GM06990 (cell line): ENCODE data around the gene PRPS1.
A peak's percentile ranks its signal among the peaks of the same experiment; 100 is the strongest.

Source experiments
- DNase-seq: peaks from one replicate; pipeline ENCODE4 v3.0.0-alpha.2; 2011; ENCODE audit not compliant: insufficient read length; ENCODE audit errors: extremely low read depth
- H3K27me3 ChIP-seq: replicated peaks from 2 replicates; pipeline ENCODE4 v1.6.0; 2011; ENCODE audit warnings: low read length; ENCODE audit not compliant: control insufficient read depth, insufficient read depth
- H3K36me3 ChIP-seq: 2 replicates; pipeline ENCODE4 v1.5.1; 2011; ENCODE audit warnings: low read length; ENCODE audit not compliant: control insufficient read depth, insufficient read depth
- H3K4me3 ChIP-seq: replicated peaks from 2 replicates; pipeline ENCODE4 v1.5.1; 2011; ENCODE audit warnings: low read depth, mild to moderate bottlenecking, control low read depth, low read length
- TF ChIP-seq, protein P1 (sequence below): IDR thresholded peaks from 2 replicates; pipeline ENCODE4 v1.5.1; 2011; ENCODE audit warnings: low read length, control low read depth, mild to moderate bottlenecking, inconsistent platforms; ENCODE audit not compliant: insufficient read depth, poor library complexity, severe bottlenecking

The PRPS1 gene

DNA sequence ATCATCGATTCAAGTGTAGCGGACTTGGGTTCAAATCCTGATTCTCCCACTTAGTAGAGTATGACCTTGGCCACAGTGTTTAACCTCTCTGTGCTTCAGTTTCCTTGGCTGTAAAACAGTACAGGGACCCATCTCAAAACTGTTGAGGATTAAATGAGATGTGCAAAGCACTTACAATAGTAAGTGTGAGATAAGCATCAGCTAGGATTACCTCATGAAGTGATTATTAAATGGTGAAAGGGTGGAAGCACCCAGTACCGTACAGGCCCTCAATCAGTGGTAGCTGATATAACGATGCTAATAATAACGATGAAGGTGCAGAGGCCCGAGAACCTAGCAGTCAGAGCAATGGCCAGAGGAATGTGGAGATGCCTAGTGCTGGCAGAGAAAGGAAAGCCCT lies 45.1 kb downstream of the PRPS1 start:
- DNase-seq = no peak
- no peaks in the 10 kb centered on the region for H3K27me3 ChIP-seq
- no peak overlapping the region for H3K4me3 ChIP-seq
- no peaks in the 10 kb centered on the region for H3K36me3 ChIP-seq
- TF ChIP-seq, protein P1, sequence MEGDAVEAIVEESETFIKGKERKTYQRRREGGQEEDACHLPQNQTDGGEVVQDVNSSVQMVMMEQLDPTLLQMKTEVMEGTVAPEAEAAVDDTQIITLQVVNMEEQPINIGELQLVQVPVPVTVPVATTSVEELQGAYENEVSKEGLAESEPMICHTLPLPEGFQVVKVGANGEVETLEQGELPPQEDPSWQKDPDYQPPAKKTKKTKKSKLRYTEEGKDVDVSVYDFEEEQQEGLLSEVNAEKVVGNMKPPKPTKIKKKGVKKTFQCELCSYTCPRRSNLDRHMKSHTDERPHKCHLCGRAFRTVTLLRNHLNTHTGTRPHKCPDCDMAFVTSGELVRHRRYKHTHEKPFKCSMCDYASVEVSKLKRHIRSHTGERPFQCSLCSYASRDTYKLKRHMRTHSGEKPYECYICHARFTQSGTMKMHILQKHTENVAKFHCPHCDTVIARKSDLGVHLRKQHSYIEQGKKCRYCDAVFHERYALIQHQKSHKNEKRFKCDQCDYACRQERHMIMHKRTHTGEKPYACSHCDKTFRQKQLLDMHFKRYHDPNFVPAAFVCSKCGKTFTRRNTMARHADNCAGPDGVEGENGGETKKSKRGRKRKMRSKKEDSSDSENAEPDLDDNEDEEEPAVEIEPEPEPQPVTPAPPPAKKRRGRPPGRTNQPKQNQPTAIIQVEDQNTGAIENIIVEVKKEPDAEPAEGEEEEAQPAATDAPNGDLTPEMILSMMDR = no peak

DNA sequence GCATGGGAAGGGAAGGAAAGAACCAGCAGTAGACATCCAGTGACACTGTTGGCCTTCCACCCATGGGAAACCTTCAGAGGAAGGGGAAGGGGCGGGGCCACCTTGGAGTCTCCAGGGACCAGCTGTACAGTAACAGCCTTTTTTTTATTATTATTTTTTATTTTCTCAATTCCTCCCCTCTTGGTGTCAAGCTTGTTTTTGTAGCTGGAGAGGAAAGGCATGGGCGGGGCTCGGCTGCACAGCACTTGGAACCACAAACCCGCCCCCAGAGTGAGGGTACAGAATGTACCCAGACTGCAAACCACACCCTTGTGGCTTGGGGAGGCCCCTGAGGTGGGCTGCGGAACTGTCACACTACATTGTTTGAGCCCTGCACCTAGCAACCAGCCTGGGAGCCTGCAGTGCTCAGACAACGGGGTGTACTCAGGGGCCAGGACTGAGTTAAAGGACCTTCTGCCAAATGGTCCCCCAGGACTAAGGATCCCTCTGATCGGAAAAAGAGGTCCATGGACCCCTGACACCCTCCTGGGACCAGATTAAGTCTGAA lies 45.7 kb downstream of the PRPS1 start:
- Histone ChIP-seq H3K27me3 (no peaks in the 10 kb centered on the region), H3K36me3 (no peaks in the 10 kb centered on the region), H3K4me3 (no peak overlapping the region)
- TF ChIP-seq, protein P1 = no peak
- peak; percentile 76 for DNase-seq

DNA sequence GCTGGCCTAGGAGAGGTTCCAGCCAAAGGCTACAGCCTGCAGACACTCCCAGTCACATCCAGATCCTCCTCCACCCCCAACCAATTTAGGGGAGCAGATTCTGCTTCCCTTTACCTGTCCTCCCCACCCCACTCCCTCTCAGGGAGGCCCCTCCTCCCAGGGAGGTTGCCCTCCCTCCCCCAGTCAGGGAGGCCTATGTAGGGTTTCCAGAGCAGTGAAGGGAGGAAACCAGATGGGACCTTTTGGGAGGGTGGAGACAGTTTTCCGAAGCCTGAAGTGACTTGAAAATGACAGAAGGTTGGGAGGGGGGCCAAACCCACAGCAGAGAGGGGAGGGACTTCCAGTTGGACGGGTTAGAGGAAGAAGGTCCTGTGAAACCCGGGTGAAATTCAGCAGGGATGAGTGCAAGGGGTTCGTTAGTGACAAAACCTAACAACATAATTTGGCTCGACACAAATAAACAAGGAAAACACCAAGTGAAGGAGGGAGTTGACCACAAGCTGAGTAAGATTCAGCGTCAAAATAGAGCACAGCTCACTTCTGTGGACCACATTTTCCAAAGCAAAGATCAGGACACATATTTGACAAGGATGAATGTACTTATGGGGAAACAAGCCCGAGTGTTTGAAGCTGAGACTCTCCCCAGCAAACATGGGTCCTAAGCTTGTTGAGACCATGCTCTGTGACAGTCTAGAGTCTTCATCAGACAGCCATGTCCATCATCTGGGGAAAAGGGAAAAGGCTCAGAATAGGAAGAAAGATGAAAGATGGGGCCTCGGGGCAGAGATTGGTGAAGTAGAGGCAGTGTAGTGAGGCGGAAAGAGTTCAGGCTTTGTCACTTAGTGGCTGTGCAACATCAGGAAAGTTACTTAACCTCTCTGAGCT lies 46.4 kb downstream of the PRPS1 start:
- Histone ChIP-seq H3K27me3 (no peaks in the 10 kb centered on the region), H3K4me3 (no peak overlapping the region; the same call in 1 of the 2 replicates), H3K36me3 (no peaks in the 10 kb centered on the region)
- TF ChIP-seq, protein P1 = no peak
- DNase-seq = no peak

DNA sequence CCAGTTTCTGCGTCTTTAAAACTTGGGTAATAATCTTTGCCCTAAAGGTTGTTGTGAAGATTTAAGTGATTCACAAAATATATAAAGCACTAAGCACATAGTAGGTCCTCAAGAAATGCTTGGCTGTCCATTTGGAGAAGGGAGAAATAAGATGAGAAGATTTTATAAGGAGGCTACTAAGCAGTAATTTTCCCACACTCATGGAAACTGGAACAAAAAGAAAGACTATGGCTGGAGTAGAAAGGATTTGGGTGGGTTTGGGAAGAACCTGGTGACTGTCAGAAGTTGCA lies 47.0 kb downstream of the PRPS1 start:
- H3K27me3 ChIP-seq = no peaks in the 10 kb centered on the region
- H3K4me3 ChIP-seq = no peak overlapping the region; the same call in 1 of the 2 replicates

DNA sequence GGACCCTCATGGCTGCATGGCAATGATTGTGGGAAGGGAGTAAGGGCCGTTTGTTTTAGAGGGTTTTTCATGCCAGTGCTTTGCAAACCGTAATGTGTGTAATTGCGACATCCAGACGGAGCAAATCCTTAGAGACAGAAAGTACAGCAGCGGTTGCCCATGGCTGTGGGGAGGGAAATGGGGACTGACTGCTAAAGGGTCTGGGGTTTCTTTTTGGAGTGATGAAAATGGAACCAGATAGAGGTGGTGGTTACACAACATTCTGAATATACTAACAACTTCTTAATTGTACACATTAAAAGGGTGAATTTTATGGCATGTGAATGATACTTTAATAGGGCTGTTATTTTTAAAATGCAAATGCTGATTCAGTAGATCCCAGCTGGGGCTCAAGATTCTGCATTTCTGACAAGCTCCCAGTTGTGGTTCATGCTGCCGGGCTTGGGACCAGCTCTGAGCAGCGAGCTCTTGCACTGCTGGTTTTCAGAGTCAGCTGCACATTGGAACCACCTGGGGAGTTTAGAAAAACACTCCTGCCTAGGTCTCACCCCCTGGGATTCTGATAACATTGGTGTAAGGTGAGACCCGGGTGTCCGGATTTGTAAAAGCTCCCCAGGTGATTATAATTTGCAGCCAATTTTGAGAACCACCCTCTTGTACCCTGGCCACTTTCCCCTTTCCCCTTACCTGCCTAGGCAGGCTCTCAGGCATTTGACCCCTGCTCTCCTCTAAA lies 47.7 kb downstream of the PRPS1 start:
- Histone ChIP-seq H3K36me3 (no peaks in the 10 kb centered on the region), H3K4me3 (peak overlapping the region; percentile 61), H3K27me3 (no peaks in the 10 kb centered on the region)
- TF ChIP-seq, protein P1 = no peak
- DNase-seq = no peak

More for the DNA sequence above, 47.0 kb downstream of the PRPS1 start:
- TF ChIP-seq, protein P1 = no peak
- H3K36me3 ChIP-seq = no peaks in the 10 kb centered on the region
- DNase-seq = no peak
